Testis (tissue), 3 donors: Measurements from ENCODE around the gene C1QTNF9. TPM values are rescaled to one million over a fixed set of nuclear protein-coding genes. Genes with fewer than 3 reads are reported as not detected.

Experiments used
- DNase-seq: peaks from one replicate; pipeline ENCODE4 v3.0.0-alpha.2; 2019
- H3K27ac ChIP-seq, 2 donors: fragments of 200-600 bp; sonication (generic); one replicate each; pipeline ENCODE4 v1.5.1; 2019
- H3K27me3 ChIP-seq: fragments of 200-600 bp; sonication (generic); one replicate; pipeline ENCODE4 v1.5.1; 2019
- H3K36me3 ChIP-seq: fragments of 200-600 bp; sonication (generic); one replicate; pipeline ENCODE4 v1.5.1; 2017; ENCODE audit warnings: low read depth; ENCODE audit errors: missing control alignments
- H3K4me1 ChIP-seq: fragments of 200-600 bp; sonication (generic); one replicate; pipeline ENCODE4 v1.5.1; 2019
- H3K4me3 ChIP-seq, 2 donors: fragments of 200-600 bp; sonication (generic); one replicate each; pipeline ENCODE4 v1.5.1; 2017 to 2019
- H3K9me3 ChIP-seq: fragments of 200-600 bp; sonication (generic); one replicate; pipeline ENCODE4 v1.5.1; 2017
- POLR2A ChIP-seq: fragments of 450-650 bp; IDR thresholded peaks from one replicate; pipeline ENCODE4 v1.6.1; 2017; ENCODE audit warnings: antibody characterized with exemption, mild to moderate bottlenecking, moderate library complexity
- WGBS, 2 donors: methylation state at CpG; one replicate each; pipeline ENCODE4 v1.1.5; 2018; 5-methylcytosine and 5-hydroxymethylcytosine counted together
- intact Hi-C: fragments of 100-400 bp; cut with DNase I; formaldehyde crosslinking; loops from one replicate; pipeline ENCODE4 v1.15.1; 2023; ENCODE audit warnings: low total_unique reads
- polyA plus RNA-seq: library from polyadenylated mRNA; stranded (reverse); fragments of 350-450 nt; fragmentation: Illumina TruSeq; extraction: RNeasy Lipid Tissue Mini Kit (QIAGEN cat#74804); gene quantifications from one replicate; pipeline ENCODE4 v1.2.3, GENCODE V29; 2014; ENCODE audit warnings: low read depth, low replicate concordance; ENCODE audit not compliant: insufficient read depth
- total RNA-seq, 2 donors: library from RNA; depleted of rRNA; stranded (reverse); fragments of >200 nt; gene quantifications; one replicate each; pipeline ENCODE4 v1.2.3, GENCODE V29; 2016
- TF ChIP-seq, protein P1 (sequence below), 3 experiments: fragments of 450-650 bp in 2 of 3; fragments of 200-600 bp in 1 of 3; sonication (generic) in 1 of 3; IDR thresholded peaks; one replicate each; pipeline ENCODE4 v1.5.1; 2016 to 2019; ENCODE audit warnings: antibody characterized with exemption in 3 of 3, mild to moderate bottlenecking in 2 of 3, moderate library complexity in 1 of 3

The C1QTNF9 gene
- total and polyA plus RNA-seq, 3 donors from 2014 or later, result 0.43 to 2.4 (median 1.1) TPM

DNA sequence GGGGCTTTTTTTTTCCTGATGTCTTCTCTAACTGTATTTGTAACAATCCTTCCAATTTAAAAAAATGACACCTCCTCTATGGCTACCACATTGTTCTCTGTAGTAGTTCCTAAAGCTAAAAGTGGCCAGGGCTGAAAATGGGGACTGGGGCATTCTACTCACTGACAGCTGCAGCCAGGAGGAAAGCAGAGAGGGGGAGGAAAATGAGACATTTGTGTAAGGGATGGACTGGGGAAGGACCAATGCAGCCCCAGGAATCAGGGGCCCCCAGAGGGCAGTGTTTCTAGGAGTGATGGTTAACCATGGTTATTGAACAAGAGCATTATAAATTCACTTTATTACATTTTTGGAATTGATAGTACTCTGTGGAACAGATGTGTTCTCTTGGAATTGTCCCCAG, 34.3 kb upstream of the C1QTNF9 start:
- intact Hi-C loops, result no loop called here
- DNase-seq, result no peak
- Histone ChIP-seq H3K36me3 (no peaks in the 10 kb centered on the region), H3K4me1 (peaks cover 36% of the 10 kb centered on the region), H3K27ac (peak overlapping the region in 1 of 2 donors; percentile 87), H3K4me3 (no peak overlapping the region), H3K9me3 (no peaks in the 10 kb centered on the region), H3K27me3 (no peaks in the 10 kb centered on the region)
- TF ChIP-seq, protein P1, sequence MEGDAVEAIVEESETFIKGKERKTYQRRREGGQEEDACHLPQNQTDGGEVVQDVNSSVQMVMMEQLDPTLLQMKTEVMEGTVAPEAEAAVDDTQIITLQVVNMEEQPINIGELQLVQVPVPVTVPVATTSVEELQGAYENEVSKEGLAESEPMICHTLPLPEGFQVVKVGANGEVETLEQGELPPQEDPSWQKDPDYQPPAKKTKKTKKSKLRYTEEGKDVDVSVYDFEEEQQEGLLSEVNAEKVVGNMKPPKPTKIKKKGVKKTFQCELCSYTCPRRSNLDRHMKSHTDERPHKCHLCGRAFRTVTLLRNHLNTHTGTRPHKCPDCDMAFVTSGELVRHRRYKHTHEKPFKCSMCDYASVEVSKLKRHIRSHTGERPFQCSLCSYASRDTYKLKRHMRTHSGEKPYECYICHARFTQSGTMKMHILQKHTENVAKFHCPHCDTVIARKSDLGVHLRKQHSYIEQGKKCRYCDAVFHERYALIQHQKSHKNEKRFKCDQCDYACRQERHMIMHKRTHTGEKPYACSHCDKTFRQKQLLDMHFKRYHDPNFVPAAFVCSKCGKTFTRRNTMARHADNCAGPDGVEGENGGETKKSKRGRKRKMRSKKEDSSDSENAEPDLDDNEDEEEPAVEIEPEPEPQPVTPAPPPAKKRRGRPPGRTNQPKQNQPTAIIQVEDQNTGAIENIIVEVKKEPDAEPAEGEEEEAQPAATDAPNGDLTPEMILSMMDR (IDR thresholded peaks at IDR 0.05), result no peak
- no peak for TF ChIP-seq POLR2A

DNA sequence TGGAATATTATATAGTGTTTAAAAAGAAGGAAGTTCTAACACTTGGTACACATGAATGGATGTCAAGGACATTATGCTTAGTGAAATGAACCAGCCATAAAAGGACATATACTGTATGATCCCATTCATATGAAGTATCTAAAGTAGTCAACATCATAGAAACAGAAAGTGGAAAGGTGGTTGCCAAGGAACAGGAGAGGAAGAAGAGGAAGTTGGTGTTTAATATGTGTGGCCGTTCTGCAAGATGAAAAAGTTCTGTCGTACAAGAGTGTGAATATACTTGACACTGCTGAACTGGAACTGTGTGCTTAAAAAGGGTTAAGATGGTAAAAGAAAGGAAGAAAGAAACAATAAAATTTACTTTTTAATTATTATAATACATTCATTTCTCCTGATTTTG, 33.1 kb upstream of the C1QTNF9 start:
- 77 to 88% methylated on average over 2 of the region's 2 CpGs for WGBS, 2 donors
- H3K4me3 ChIP-seq, result no peak overlapping the region
- TF ChIP-seq, protein P1 (IDR thresholded peaks at IDR 0.05), result no peak
- no peak for TF ChIP-seq POLR2A
- no peaks in the 10 kb centered on the region for H3K9me3 ChIP-seq
- no peak overlapping the region for H3K27ac ChIP-seq
- DNase-seq, result no peak
- no peaks in the 10 kb centered on the region for H3K27me3 ChIP-seq
- intact Hi-C loops, result no loop called here
- H3K36me3 ChIP-seq, result no peaks in the 10 kb centered on the region
- H3K4me1 ChIP-seq, result peaks cover 43% of the 10 kb centered on the region

DNA sequence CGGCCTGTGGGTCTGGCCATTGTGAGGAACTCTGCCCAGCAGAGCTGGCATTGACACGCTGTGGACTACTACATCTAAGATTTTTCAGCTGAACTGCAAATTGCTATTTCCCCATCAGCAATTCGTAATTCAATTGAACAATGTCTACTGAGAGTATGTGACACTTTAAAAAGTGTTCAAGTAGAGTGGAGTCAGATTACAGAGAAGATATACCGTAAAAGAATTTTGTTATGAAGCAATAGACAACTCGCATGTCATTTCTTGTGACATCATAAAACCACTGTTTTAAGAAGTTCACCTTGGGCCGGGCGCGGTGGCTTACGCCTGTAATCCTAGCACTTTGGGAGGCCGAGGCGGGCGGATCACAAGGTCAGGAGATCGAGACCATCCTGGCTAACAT, 32.5 kb upstream of the C1QTNF9 start:
- DNase-seq, result no peak
- intact Hi-C loops, result no loop called here

DNA sequence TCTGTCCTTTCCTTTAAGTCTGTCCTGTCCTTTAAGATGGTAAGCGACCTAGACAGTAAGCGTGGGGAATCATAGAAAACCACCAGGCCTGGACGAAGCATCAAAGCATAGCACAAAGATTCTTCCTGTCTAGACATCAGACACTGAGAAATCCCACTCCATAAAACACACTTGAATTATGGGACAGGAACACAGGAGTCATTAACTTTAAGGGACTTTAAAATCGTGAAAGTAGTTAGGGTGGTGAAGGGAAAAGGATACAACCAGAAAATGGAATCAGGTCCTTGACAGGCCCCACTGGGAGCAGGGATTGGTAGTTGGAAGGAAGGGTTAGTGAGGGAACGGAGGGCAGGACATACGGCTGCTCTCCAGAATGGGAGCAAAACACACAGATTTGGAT, 31.6 kb upstream of the C1QTNF9 start:
- no peak overlapping the region for H3K27ac ChIP-seq
- no peaks in the 10 kb centered on the region for H3K36me3 ChIP-seq
- no peaks in the 10 kb centered on the region for H3K27me3 ChIP-seq
- TF ChIP-seq, protein P1 (IDR thresholded peaks at IDR 0.05), result no peak
- no peak for TF ChIP-seq POLR2A
- intact Hi-C loops, result no loop called here
- H3K4me1 ChIP-seq, result peaks cover 46% of the 10 kb centered on the region
- 86 to 96% methylated on average over 6 of the region's 6 CpGs for WGBS, 2 donors
- H3K4me3 ChIP-seq, result no peak overlapping the region
- H3K9me3 ChIP-seq, result no peaks in the 10 kb centered on the region
- no peak for DNase-seq

More for the DNA sequence above, 32.5 kb upstream of the C1QTNF9 start:
- peaks cover 46% of the 10 kb centered on the region for H3K4me1 ChIP-seq
- H3K27ac ChIP-seq, result no peak overlapping the region
- no peaks in the 10 kb centered on the region for H3K36me3 ChIP-seq
- no peaks in the 10 kb centered on the region for H3K9me3 ChIP-seq
- 94 to 95% methylated on average over 13 of the region's 13 CpGs for WGBS, 2 donors
- no peak for TF ChIP-seq POLR2A
- TF ChIP-seq, protein P1 (IDR thresholded peaks at IDR 0.05), result no peak
- no peak overlapping the region for H3K4me3 ChIP-seq
- no peaks in the 10 kb centered on the region for H3K27me3 ChIP-seq

DNA sequence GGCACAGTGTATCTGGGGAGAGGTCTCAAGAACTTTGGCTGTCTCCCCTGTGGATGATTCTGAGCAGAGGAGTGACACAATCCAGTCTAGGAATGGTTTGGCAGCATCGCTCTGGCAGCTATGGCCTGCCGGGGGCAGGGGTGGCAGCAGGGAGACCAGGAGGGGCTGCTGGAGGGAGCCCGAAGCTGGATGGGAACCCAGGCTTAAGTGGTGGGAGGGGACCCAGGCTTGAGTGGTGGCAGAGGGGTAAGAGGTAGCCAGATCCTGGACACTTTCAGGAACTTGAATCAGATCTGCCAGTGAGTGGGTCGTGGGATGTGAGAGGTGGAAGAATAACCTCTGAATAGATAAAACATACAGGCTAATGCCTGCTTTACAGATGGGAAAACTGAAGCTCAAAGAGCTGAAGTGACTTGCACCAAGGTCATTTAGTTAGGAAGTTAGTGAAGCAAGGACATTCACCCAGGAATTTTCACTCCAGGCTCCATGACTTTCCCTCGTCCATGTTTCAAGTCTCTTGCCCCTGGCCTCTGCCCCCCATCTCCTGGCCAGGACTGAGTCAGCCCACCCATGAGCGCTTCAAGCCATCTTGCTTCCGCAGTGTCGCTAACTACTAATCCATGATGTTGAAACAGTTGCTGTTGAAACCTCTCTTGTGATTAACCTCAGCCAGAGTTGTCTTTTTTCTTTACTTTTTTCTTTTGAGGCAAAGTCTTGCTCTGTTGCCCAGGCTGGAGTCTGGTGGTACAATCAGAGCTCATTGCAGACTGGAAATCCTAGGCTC, 29.9 kb upstream of the C1QTNF9 start:
- TF ChIP-seq, protein P1 (IDR thresholded peaks at IDR 0.05), result no peak
- no peak for TF ChIP-seq POLR2A
- DNase-seq, result no peak
- Histone ChIP-seq H3K27me3 (no peaks in the 10 kb centered on the region), H3K4me1 (peaks cover 32% of the 10 kb centered on the region), H3K4me3 (no peak overlapping the region), H3K9me3 (no peaks in the 10 kb centered on the region), H3K36me3 (no peaks in the 10 kb centered on the region), H3K27ac (no peak overlapping the region)
- intact Hi-C loops, result no loop called here
- 85 to 86% methylated on average over 8 of the region's 8 CpGs for WGBS, 2 donors
